Kidney (tissue), 14 donors: ENCODE measurements around the gene REC8. TPM values are rescaled to one million over a fixed set of nuclear protein-coding genes. Genes with fewer than 3 reads are reported as not detected.

ENCODE experiments used
- DNase-seq, 5 donors: peaks; one replicate each; pipeline ENCODE4 v3.0.0-alpha.2; 2013 to 2020
- FAIRE-seq: peaks from 2 replicates; lab custom pipeline; 2012; peaks lifted over from hg19 to GRCh38; lab: Jason Lieb, UNC
- H3K27ac ChIP-seq, 2 donors: one replicate each; pipeline ENCODE4 v1.7.0; 2013; ENCODE audit warnings: low read depth in 2 of 2, low read length in 2 of 2, inconsistent platforms in 1 of 2
- H3K27me3 ChIP-seq: one replicate; pipeline ENCODE4 v1.7.1; 2013; ENCODE audit warnings: low read length, inconsistent platforms; ENCODE audit not compliant: control insufficient read depth, insufficient read depth
- H3K36me3 ChIP-seq, 3 donors: one replicate each; pipeline versions ENCODE4 v1.7.0 to v1.7.1; 2013; ENCODE audit warnings: low read length in 3 of 3, control low read depth in 1 of 3, inconsistent platforms in 1 of 3; ENCODE audit not compliant: insufficient read depth in 3 of 3, control insufficient read depth in 2 of 3
- H3K4me1 ChIP-seq, 3 donors: one replicate each; pipeline versions ENCODE4 v1.7.0 to v1.7.1; 2013; ENCODE audit warnings: low read length in 3 of 3, inconsistent platforms in 1 of 3, low read depth in 1 of 3; ENCODE audit not compliant: control insufficient read depth in 2 of 3, insufficient read depth in 2 of 3
- H3K4me3 ChIP-seq, 3 donors: one replicate each; pipeline versions ENCODE4 v1.7.0 to v1.8.1; 2013; ENCODE audit warnings: low read length in 3 of 3, control low read depth in 1 of 3, inconsistent platforms in 1 of 3
- H3K9ac ChIP-seq, 3 donors: one replicate each; pipeline versions ENCODE4 v1.7.0 to v1.7.1; 2013; ENCODE audit warnings: low read length in 3 of 3, control low read depth in 1 of 3, inconsistent platforms in 1 of 3
- H3K9me3 ChIP-seq, 3 donors: one replicate each; pipeline versions ENCODE4 v1.7.0 to v1.7.1; 2013; ENCODE audit warnings: low read length in 3 of 3, control low read depth in 1 of 3, inconsistent platforms in 1 of 3; ENCODE audit not compliant: control insufficient read depth in 2 of 3, insufficient read depth in 1 of 3
- CTCF ChIP-seq: IDR thresholded peaks from 3 replicates; pipeline ENCODE4 v1.5.1; 2012; ENCODE audit warnings: mild to moderate bottlenecking, moderate library complexity, borderline replicate concordance; ENCODE audit not compliant: insufficient read depth; ENCODE audit errors: extremely low read depth
- intact Hi-C: fragments of 100-400 bp; cut with DNase I; formaldehyde crosslinking; loops from one replicate; pipeline ENCODE4 v1.11.1; 2022
- polyA plus RNA-seq: library from polyadenylated mRNA; stranded (reverse); fragments of 350-450 nt; fragmentation: Illumina TruSeq; extraction: RNeasy Lipid Tissue Mini Kit (QIAGEN cat#74804); gene quantifications from one replicate; pipeline ENCODE4 v1.2.3, GENCODE V29; 2014; ENCODE audit warnings: low read depth, low replicate concordance; ENCODE audit not compliant: insufficient read depth
- total RNA-seq: library from RNA; stranded (reverse); fragmentation: NEBNext Ultra II Directional; extraction: Animal tissue kit (Norgen Biotek cat#: 25700); gene quantifications from one replicate; pipeline ENCODE4 v1.2.1, GENCODE V29; 2021
- donor health status: control.
- donor health status: control.
- donor health status: control.
- donor health status: control.
- donor health status: control.
- donor health status: DM: yes; HTN: yes; CAD: no.
- donor health status: Normal renal cell carcinoma (clear cell type).

The REC8 gene
- total and polyA plus RNA-seq, 2 donors from 2014 or later = 39.9 to 51.4 TPM

- FAIRE-seq = no peak
- no peak overlapping the region for H3K4me3 ChIP-seq
- no peaks in the 10 kb centered on the region for H3K27me3 ChIP-seq
- no peaks in the 10 kb centered on the region for H3K9me3 ChIP-seq
- no peak for DNase-seq
- intact Hi-C loops = no loop called here
- no peak overlapping the region for H3K9ac ChIP-seq
- no peak overlapping the region for H3K27ac ChIP-seq
- H3K4me1 ChIP-seq = peaks cover 0 to 8% (median 6%) of the 10 kb centered on the region in 3 donors
- H3K36me3 ChIP-seq = peaks cover 0 to 47% (median 22%) of the 10 kb centered on the region in 3 donors
- TF ChIP-seq CTCF = no peak
Observed at GRCh38 chr14:24186831-24187538, 15.1 kb downstream of the REC8 start.

- H3K27ac ChIP-seq = peak overlapping the region in 1 of 2 donors; percentile 79
- intact Hi-C loops = no loop called here
- H3K36me3 ChIP-seq = peaks cover 0 to 50% (median 25%) of the 10 kb centered on the region in 3 donors
- peaks cover 0 to 8% (median 6%) of the 10 kb centered on the region in 3 donors for H3K4me1 ChIP-seq
- peak overlapping the region in 1 of 3 donors; percentile 83 for H3K9ac ChIP-seq
- peak overlapping the region; percentile 64 to 70 (median 66) for H3K4me3 ChIP-seq
- FAIRE-seq = no peak
- no peak for DNase-seq
- TF ChIP-seq CTCF = no peak
- H3K27me3 ChIP-seq = no peaks in the 10 kb centered on the region
- H3K9me3 ChIP-seq = no peaks in the 10 kb centered on the region
Observed at GRCh38 chr14:24187539-24187915, 15.6 kb downstream of the REC8 start.

- H3K36me3 ChIP-seq = peaks cover 0 to 47% (median 26%) of the 10 kb centered on the region in 3 donors
- no peaks in the 10 kb centered on the region for H3K9me3 ChIP-seq
- DNase-seq (peak; percentile 97 to 99 (median 98)), FAIRE-seq (no peak)
- no peak for TF ChIP-seq CTCF
- H3K27ac ChIP-seq = peak within 1 kb of the TSS; percentile 71 to 79
- H3K27me3 ChIP-seq = no peaks in the 10 kb centered on the region
- H3K4me1 ChIP-seq = peaks cover 0 to 8% (median 6%) of the 10 kb centered on the region in 3 donors
- peak within 1 kb of the TSS; percentile 32 to 83 (median 55) for H3K9ac ChIP-seq
- intact Hi-C loops = no loop called here
- peak within 1 kb of the TSS; percentile 64 to 70 (median 66) for H3K4me3 ChIP-seq
Observed at GRCh38 chr14:24188251-24189058, 16.6 kb downstream of the REC8 start, which contains the start of gene IPO4. TSS of gene IPO4 (minus strand) at chr14:24188816. CDS start at chr14:24188787, 29 bp downstream.
